Smooth muscle cell (in vitro differentiated cells): Measurements from ENCODE around the gene C10orf67. TPM values are rescaled to one million over a fixed set of nuclear protein-coding genes. Genes with fewer than 3 reads are reported as not detected.

Experiments
- DNase-seq: peaks from one replicate; lab custom pipeline; 2025; ENCODE audit not compliant: unreplicated experiment; lab: John Stamatoyannopoulos, UW
- H2AFZ ChIP-seq: fragments of 200-600 bp; sonication (generic); 2 replicates; pipeline ENCODE4 v1.6.0; 2016; ENCODE audit warnings: antibody characterized with exemption, low read depth, mild to moderate bottlenecking
- H3F3A ChIP-seq: fragments of 200-600 bp; sonication (generic); 2 replicates; pipeline ENCODE4 v1.6.0; 2017; ENCODE audit warnings: antibody characterized with exemption, low read depth
- H3K27ac ChIP-seq: fragments of 200-600 bp; sonication (generic); 2 replicates; pipeline ENCODE4 v1.5.1; 2016; ENCODE audit warnings: low read depth, mild to moderate bottlenecking
- H3K27me3 ChIP-seq: fragments of 200-600 bp; sonication (generic); 2 replicates; pipeline ENCODE4 v1.6.1; 2016; ENCODE audit warnings: low read depth, mild to moderate bottlenecking
- H3K36me3 ChIP-seq: fragments of 200-600 bp; sonication (generic); 2 replicates; pipeline ENCODE4 v1.5.1; 2016; ENCODE audit warnings: low read depth
- H3K4me1 ChIP-seq: fragments of 200-600 bp; sonication (generic); 2 replicates; pipeline ENCODE4 v1.5.1; 2016; ENCODE audit warnings: low read depth
- H3K4me2 ChIP-seq: fragments of 200-600 bp; sonication (generic); 2 replicates; pipeline ENCODE4 v1.6.0; 2016; ENCODE audit warnings: mild to moderate bottlenecking
- H3K4me3 ChIP-seq: fragments of 200-600 bp; sonication (generic); 2 replicates; pipeline ENCODE4 v1.5.1; 2016; ENCODE audit warnings: mild to moderate bottlenecking
- H3K79me2 ChIP-seq: fragments of 200-600 bp; sonication (generic); 2 replicates; pipeline ENCODE4 v1.6.0; 2016; ENCODE audit warnings: low read depth, mild to moderate bottlenecking
- H3K9ac ChIP-seq: fragments of 200-600 bp; sonication (generic); 2 replicates; pipeline ENCODE4 v1.6.0; 2016; ENCODE audit warnings: low read depth
- H3K9me3 ChIP-seq: fragments of 200-600 bp; sonication (generic); replicated peaks from 2 replicates; pipeline ENCODE4 v1.5.1; 2016; ENCODE audit warnings: low read depth
- H4K20me1 ChIP-seq: fragments of 200-600 bp; sonication (generic); 2 replicates; pipeline ENCODE4 v1.6.0; 2016; ENCODE audit warnings: low read depth
- CTCF ChIP-seq: fragments of 200-600 bp; sonication (generic); IDR thresholded peaks from 2 replicates; pipeline ENCODE4 v1.5.1; 2017; ENCODE audit warnings: borderline replicate concordance, mild to moderate bottlenecking, antibody characterized with exemption; ENCODE audit not compliant: insufficient read depth, poor library complexity, severe bottlenecking
- WGBS: methylation state at CpG from one replicate; pipeline ENCODE4 v1.1.7; 2016; ENCODE audit warnings: low lambda C conversion rate; 5-methylcytosine and 5-hydroxymethylcytosine counted together
- polyA plus RNA-seq: library from polyadenylated mRNA; unstranded; fragments of >200 nt; fragmentation: Nextera tagmentation; extraction: Ambion mirVana; gene quantifications from 2 replicates; pipeline ENCODE4 v1.2.1, GENCODE V29; 2016
- total RNA-seq: library from RNA; depleted of rRNA; stranded (reverse); fragments of >200 nt; gene quantifications from 2 replicates; pipeline ENCODE4 v1.2.3, GENCODE V29; 2014

Gene C10orf67
- total and polyA plus RNA-seq, 2 experiments from 2014 or later: not detected

GRCh38 chr10:23157691-23158369 lies 186.8 kb downstream of the C10orf67 start:
- Histone ChIP-seq H3K27ac (no peak overlapping the region), H3F3A (no peaks in the 10 kb centered on the region), H3K4me3 (peak overlapping the region; percentile 37), H2AFZ (no peak overlapping the region), H3K27me3 (peaks cover 32% of the 10 kb centered on the region), H3K4me1 (peaks cover 4% of the 10 kb centered on the region), H3K79me2 (no peaks in the 10 kb centered on the region), H3K9me3 (no peaks in the 10 kb centered on the region), H4K20me1 (no peaks in the 10 kb centered on the region), H3K36me3 (no peaks in the 10 kb centered on the region), H3K4me2 (peak overlapping the region; percentile 86), H3K9ac (no peak overlapping the region)
- WGBS: 54% methylated on average over 12 of the region's 12 CpGs
- no peak for DNase-seq
- no peak for TF ChIP-seq CTCF

- Histone ChIP-seq H3K36me3 (no peaks in the 10 kb centered on the region), H3K4me2 (no peak overlapping the region), H3F3A (no peaks in the 10 kb centered on the region), H3K27me3 (peaks cover 28% of the 10 kb centered on the region), H3K4me3 (no peak overlapping the region), H3K27ac (no peak overlapping the region), H3K9me3 (no peaks in the 10 kb centered on the region), H4K20me1 (no peaks in the 10 kb centered on the region), H3K4me1 (peaks cover 4% of the 10 kb centered on the region), H3K79me2 (no peaks in the 10 kb centered on the region), H3K9ac (no peak overlapping the region), H2AFZ (no peak overlapping the region)
- WGBS: 79% methylated on average over 14 of the region's 14 CpGs
- no peak for TF ChIP-seq CTCF
- DNase-seq: no peak
Observed at GRCh38 chr10:23157239-23157681, 187.3 kb downstream of the C10orf67 start.

- Histone ChIP-seq H2AFZ (no peak overlapping the region), H3K4me3 (no peak overlapping the region), H3K36me3 (no peaks in the 10 kb centered on the region), H3K4me2 (no peak overlapping the region), H3K79me2 (no peaks in the 10 kb centered on the region), H3K9me3 (no peaks in the 10 kb centered on the region), H3K4me1 (peaks cover 4% of the 10 kb centered on the region), H3K9ac (no peak overlapping the region), H3K27ac (no peak overlapping the region), H3K27me3 (peaks cover 22% of the 10 kb centered on the region), H3F3A (no peaks in the 10 kb centered on the region), H4K20me1 (no peaks in the 10 kb centered on the region)
- TF ChIP-seq CTCF: no peak
- DNase-seq: no peak
- WGBS: 73% methylated on average over 10 of the region's 10 CpGs
Observed at GRCh38 chr10:23156447-23157150, 188.0 kb downstream of the C10orf67 start.
